Measurements from ENCODE around the gene GKN1.

GKN1 gene

DNA sequence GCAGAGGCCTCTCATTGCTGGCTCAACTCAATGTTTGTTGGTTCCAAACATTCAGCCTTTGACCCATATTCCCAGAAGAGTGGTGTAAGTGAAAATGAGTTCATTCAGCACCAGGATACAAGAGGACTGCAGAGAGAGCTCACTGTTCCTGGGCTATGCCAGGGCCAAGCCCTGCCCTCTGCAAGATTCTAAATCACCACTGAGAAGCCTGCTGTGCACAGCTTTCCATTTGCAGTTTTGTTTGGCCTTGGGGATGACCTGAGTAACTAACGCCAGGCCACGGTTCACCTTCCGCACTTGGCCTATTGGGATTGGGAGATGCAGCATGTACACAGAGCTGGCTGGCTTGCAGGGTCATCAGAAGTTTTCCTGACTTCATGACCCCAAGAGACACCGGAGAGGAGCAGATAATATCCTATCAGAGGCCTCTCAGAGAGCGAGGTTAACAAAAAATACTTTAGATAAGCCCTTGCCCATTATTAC lies 12.6 kb downstream of the GKN1 start:
- TF ChIP-seq ZBTB7A (IDR thresholded peaks at IDR 0.05; ENCODE audit: low read depth) (no peak), EP300 (IDR thresholded peaks at IDR 0.05; ENCODE audit: borderline replicate concordance) (no peak), TEAD4 (IDR thresholded peaks at IDR 0.05) (no peak), NFIC (IDR thresholded peaks at IDR 0.05) (no peak), CEBPB (IDR thresholded peaks at IDR 0.05) (no peak), FOXM1 (IDR thresholded peaks at IDR 0.05; ENCODE audit: borderline replicate concordance, low read depth) (no peak), CREB1 (IDR thresholded peaks at IDR 0.05; ENCODE audit: low read depth) (no peak), TCF12 (IDR thresholded peaks at IDR 0.05; ENCODE audit: low read depth) (no peak), YY1 (IDR thresholded peaks at IDR 0.05; ENCODE audit: low read depth) (no peak)
- TF ChIP-seq, protein P1, sequence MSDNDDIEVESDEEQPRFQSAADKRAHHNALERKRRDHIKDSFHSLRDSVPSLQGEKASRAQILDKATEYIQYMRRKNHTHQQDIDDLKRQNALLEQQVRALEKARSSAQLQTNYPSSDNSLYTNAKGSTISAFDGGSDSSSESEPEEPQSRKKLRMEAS (IDR thresholded peaks at IDR 0.05), result no peak
- TF ChIP-seq, protein P2, sequence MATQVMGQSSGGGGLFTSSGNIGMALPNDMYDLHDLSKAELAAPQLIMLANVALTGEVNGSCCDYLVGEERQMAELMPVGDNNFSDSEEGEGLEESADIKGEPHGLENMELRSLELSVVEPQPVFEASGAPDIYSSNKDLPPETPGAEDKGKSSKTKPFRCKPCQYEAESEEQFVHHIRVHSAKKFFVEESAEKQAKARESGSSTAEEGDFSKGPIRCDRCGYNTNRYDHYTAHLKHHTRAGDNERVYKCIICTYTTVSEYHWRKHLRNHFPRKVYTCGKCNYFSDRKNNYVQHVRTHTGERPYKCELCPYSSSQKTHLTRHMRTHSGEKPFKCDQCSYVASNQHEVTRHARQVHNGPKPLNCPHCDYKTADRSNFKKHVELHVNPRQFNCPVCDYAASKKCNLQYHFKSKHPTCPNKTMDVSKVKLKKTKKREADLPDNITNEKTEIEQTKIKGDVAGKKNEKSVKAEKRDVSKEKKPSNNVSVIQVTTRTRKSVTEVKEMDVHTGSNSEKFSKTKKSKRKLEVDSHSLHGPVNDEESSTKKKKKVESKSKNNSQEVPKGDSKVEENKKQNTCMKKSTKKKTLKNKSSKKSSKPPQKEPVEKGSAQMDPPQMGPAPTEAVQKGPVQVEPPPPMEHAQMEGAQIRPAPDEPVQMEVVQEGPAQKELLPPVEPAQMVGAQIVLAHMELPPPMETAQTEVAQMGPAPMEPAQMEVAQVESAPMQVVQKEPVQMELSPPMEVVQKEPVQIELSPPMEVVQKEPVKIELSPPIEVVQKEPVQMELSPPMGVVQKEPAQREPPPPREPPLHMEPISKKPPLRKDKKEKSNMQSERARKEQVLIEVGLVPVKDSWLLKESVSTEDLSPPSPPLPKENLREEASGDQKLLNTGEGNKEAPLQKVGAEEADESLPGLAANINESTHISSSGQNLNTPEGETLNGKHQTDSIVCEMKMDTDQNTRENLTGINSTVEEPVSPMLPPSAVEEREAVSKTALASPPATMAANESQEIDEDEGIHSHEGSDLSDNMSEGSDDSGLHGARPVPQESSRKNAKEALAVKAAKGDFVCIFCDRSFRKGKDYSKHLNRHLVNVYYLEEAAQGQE (IDR thresholded peaks at IDR 0.05; ENCODE audit: low read depth), result no peak

DNA sequence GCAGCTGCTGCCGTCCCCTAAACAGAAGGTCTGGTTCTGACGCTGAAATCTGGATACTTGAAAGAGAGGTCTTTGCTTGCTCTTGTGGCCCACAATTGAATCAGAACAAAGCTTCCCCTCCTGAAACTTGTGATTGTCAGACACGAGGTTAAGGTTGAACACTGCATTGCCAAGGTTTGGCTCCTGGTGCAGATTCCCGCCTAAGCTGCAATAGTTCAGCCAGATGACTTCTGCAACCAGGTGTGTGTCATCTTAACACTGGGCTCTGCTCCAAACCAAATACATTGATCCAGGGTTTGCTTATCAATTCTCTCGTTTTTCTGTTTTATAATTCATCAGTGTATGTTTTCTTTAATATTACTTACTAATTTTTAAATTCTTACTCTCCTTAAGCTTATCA lies 14.6 kb downstream of the GKN1 start:
- TF ChIP-seq, protein P1 (IDR thresholded peaks at IDR 0.05), result no peak
- TF ChIP-seq TCF12 (IDR thresholded peaks at IDR 0.05; ENCODE audit: low read depth), result no peak
- TF ChIP-seq, protein P3, sequence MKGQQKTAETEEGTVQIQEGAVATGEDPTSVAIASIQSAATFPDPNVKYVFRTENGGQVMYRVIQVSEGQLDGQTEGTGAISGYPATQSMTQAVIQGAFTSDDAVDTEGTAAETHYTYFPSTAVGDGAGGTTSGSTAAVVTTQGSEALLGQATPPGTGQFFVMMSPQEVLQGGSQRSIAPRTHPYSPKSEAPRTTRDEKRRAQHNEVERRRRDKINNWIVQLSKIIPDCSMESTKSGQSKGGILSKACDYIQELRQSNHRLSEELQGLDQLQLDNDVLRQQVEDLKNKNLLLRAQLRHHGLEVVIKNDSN (IDR thresholded peaks at IDR 0.05), result no peak
- TF ChIP-seq EP300 (IDR thresholded peaks at IDR 0.05; ENCODE audit: borderline replicate concordance), result no peak
- TF ChIP-seq CEBPB (IDR thresholded peaks at IDR 0.05), result no peak
- TF ChIP-seq NFIC (IDR thresholded peaks at IDR 0.05), result no peak
- TF ChIP-seq YY1 (IDR thresholded peaks at IDR 0.05; ENCODE audit: low read depth), result no peak
- no peak for TF ChIP-seq TAF1 (IDR thresholded peaks at IDR 0.05; ENCODE audit: low read depth)
- TF ChIP-seq, protein P2 (IDR thresholded peaks at IDR 0.05; ENCODE audit: low read depth), result no peak
- TF ChIP-seq RAD21 (IDR thresholded peaks at IDR 0.05; ENCODE audit: low read depth), result no peak
- no peak for TF ChIP-seq CREB1 (IDR thresholded peaks at IDR 0.05; ENCODE audit: low read depth)
- no peak for TF ChIP-seq TEAD4 (IDR thresholded peaks at IDR 0.05)
- no peak for TF ChIP-seq ZBTB7A (IDR thresholded peaks at IDR 0.05; ENCODE audit: low read depth)
- TF ChIP-seq FOXM1 (IDR thresholded peaks at IDR 0.05; ENCODE audit: borderline replicate concordance, low read depth), result no peak

DNA sequence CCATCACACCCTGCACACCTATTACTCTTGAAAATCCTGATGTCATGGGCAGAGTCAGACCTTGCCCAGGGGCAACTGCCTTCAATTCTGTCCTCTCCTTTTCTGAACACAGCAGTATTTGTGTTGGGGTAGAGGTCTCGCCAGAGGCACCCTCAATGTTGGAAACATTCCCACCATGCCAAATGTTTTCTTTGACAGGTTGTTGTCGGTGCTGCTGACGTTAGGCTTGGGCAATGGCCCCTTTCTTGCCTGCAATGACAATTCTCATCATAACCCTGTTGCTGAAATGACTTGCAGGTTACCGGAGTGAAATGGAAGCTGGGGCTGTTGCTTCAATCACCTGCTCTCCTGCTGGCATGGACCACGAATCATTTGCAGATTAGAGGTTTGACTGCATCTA lies 17.9 kb downstream of the GKN1 start:
- TF ChIP-seq TCF12 (IDR thresholded peaks at IDR 0.05; ENCODE audit: low read depth) (no peak), TEAD4 (IDR thresholded peaks at IDR 0.05) (no peak), EGR1 (IDR thresholded peaks at IDR 0.05) (no peak), EP300 (IDR thresholded peaks at IDR 0.05; ENCODE audit: borderline replicate concordance) (no peak), ZBTB7A (IDR thresholded peaks at IDR 0.05; ENCODE audit: low read depth) (no peak), CREB1 (IDR thresholded peaks at IDR 0.05; ENCODE audit: low read depth) (no peak), FOXM1 (IDR thresholded peaks at IDR 0.05; ENCODE audit: borderline replicate concordance, low read depth) (no peak), RAD21 (IDR thresholded peaks at IDR 0.05; ENCODE audit: low read depth) (no peak), TAF1 (IDR thresholded peaks at IDR 0.05; ENCODE audit: low read depth) (no peak), NFIC (IDR thresholded peaks at IDR 0.05) (no peak), CEBPB (IDR thresholded peaks at IDR 0.05) (no peak), YY1 (IDR thresholded peaks at IDR 0.05; ENCODE audit: low read depth) (no peak)
- TF ChIP-seq, protein P1 (IDR thresholded peaks at IDR 0.05), result no peak
- TF ChIP-seq, protein P2 (IDR thresholded peaks at IDR 0.05; ENCODE audit: low read depth), result no peak
- TF ChIP-seq, protein P3 (IDR thresholded peaks at IDR 0.05), result no peak

DNA sequence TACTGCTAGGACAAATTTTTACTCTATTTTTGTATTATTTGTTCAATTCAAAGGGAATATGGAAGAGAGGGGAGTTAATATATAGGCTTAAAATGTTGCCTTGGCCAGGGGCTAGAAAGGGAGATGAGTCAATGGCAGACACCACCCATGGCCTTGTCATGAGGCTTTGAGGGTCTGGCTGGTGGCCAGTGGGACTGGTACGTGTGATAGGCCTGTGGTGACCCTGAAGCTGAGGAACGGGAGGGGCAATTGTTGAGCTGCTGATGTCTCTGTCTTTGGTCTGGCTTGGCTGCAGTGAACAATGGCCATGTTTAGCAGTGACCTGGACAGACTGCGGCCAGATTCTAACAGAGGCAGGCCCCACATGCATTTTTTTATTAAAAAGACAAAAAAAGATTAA lies 18.5 kb downstream of the GKN1 start:
- TF ChIP-seq, protein P1 (IDR thresholded peaks at IDR 0.05), result no peak
- no peak for TF ChIP-seq TEAD4 (IDR thresholded peaks at IDR 0.05)
- no peak for TF ChIP-seq RAD21 (IDR thresholded peaks at IDR 0.05; ENCODE audit: low read depth)
- no peak for TF ChIP-seq FOXM1 (IDR thresholded peaks at IDR 0.05; ENCODE audit: borderline replicate concordance, low read depth)
- no peak for TF ChIP-seq EGR1 (IDR thresholded peaks at IDR 0.05)
- TF ChIP-seq EP300 (IDR thresholded peaks at IDR 0.05; ENCODE audit: borderline replicate concordance), result no peak
- no peak for TF ChIP-seq TAF1 (IDR thresholded peaks at IDR 0.05; ENCODE audit: low read depth)
- TF ChIP-seq YY1 (IDR thresholded peaks at IDR 0.05; ENCODE audit: low read depth), result no peak
- no peak for TF ChIP-seq CEBPB (IDR thresholded peaks at IDR 0.05)
- TF ChIP-seq NFIC (IDR thresholded peaks at IDR 0.05), result no peak
- TF ChIP-seq ZBTB7A (IDR thresholded peaks at IDR 0.05; ENCODE audit: low read depth), result no peak

Data from Ishikawa (cell line).